HCT116 (cell line): Measurements from ENCODE around the gene SHANK2. TPM values are rescaled to one million over a fixed set of nuclear protein-coding genes. Genes with fewer than 3 reads are reported as not detected.

Experiments used
- ATAC-seq: fragments of 200-7000 bp; cut with Tn5 transposase; 2 replicates; pipeline ENCODE4 v1.9.1; 2020; ENCODE audit warnings: mild to moderate bottlenecking, moderate library complexity
- BruUV-seq: library from RNA; stranded (reverse); fragments of 400-500 nt; replicated peaks from 2 replicates; lab custom pipeline; 2021; lab: Mats Ljungman, UMichigan
- CTCF ChIA-PET: fragments of 300-600 bp; sonication (Branson Sonifier 250); formaldehyde crosslinking; loops from one replicate; lab custom pipeline; 2021; ENCODE audit warnings: antibody characterized with exemption; lab: Charles Lee
- POLR2A ChIA-PET: fragments of 300-600, 350-600 bp; sonication (Branson Sonifier 250); formaldehyde crosslinking; loops from one replicate; lab custom pipeline; 2021; ENCODE audit warnings: antibody characterized with exemption; lab: Charles Lee
- RAD21 ChIA-PET, 2 experiments: fragments of 300-600 bp; sonication (Branson Sonifier 250); formaldehyde crosslinking; loops; one replicate each; lab custom pipeline; 2023; ENCODE audit warnings: low total read pairs in 2 of 2; ENCODE audit not compliant: uncharacterized antibody in 2 of 2, unreplicated experiment in 2 of 2, low non-redundant PET in 1 of 2; lab: Charles Lee
- DNase-seq: peaks from one replicate; pipeline ENCODE4 v3.0.0-alpha.2; 2010; ENCODE audit warnings: low read depth, low spot score
- H2AFZ ChIP-seq: fragments of 200-600 bp; shearing (Covaris generic), sonication (generic); 2 replicates; pipeline ENCODE4 v1.6.1; 2017; ENCODE audit warnings: low read depth, mixed run types, mixed read lengths, antibody characterized with exemption, low read length; ENCODE audit not compliant: poor library complexity, severe bottlenecking
- H3K27ac ChIP-seq: 2 replicates; pipeline ENCODE4 v1.5.1; 2012; ENCODE audit warnings: low read depth, low read length
- H3K27me3 ChIP-seq: fragments of 200-600 bp; sonication (generic); 2 replicates; pipeline ENCODE4 v1.6.1; 2016; ENCODE audit warnings: mixed run types, low read length, mixed read lengths; ENCODE audit not compliant: insufficient read depth
- H3K36me3 ChIP-seq, 2 experiments: fragments of 200-500 bp in 1 of 2; fragments of 200-600 bp in 1 of 2; sonication (Bioruptor generic) in 1 of 2; sonication (generic) in 1 of 2; 2 replicates each; pipeline versions ENCODE4 v1.5.1 to v1.6.1; 2014 to 2016; ENCODE audit warnings: low read length in 2 of 2, inconsistent platforms in 1 of 2, mixed read lengths in 1 of 2, mixed run types in 1 of 2; ENCODE audit not compliant: insufficient read depth in 2 of 2, control insufficient read depth in 1 of 2
- H3K4me1 ChIP-seq, 2 experiments: fragments of 200-600 bp in 1 of 2; sonication (generic) in 1 of 2; 2 replicates each; pipeline versions ENCODE4 v1.5.1 to v1.6.1; 2012 to 2017; ENCODE audit warnings: low read length in 2 of 2, inconsistent platforms in 1 of 2, mild to moderate bottlenecking in 1 of 2, mixed read lengths in 1 of 2, mixed run types in 1 of 2, moderate library complexity in 1 of 2; ENCODE audit not compliant: insufficient read depth in 2 of 2, control insufficient read depth in 1 of 2
- H3K4me2 ChIP-seq: fragments of 200-600 bp; sonication (generic); 2 replicates; pipeline ENCODE4 v1.6.1; 2017; ENCODE audit warnings: mixed run types, low read length, mixed read lengths
- H3K4me3 ChIP-seq, 2 experiments: fragments of 200-600 bp in 1 of 2; sonication (generic) in 1 of 2; replicated peaks in 1 of 2; 2 replicates each; pipeline ENCODE4 v1.5.1; 2011 to 2016; ENCODE audit warnings: low read length in 2 of 2, control low read depth in 1 of 2, low read depth in 1 of 2, mild to moderate bottlenecking in 1 of 2, mixed read lengths in 1 of 2, mixed run types in 1 of 2
- H3K79me2 ChIP-seq: fragments of 200-600 bp; sonication (generic); 2 replicates; pipeline ENCODE4 v1.6.1; 2017; ENCODE audit warnings: mild to moderate bottlenecking, mixed run types, low read length, moderate library complexity, mixed read lengths; ENCODE audit not compliant: insufficient read depth
- H3K9ac ChIP-seq: fragments of 200-600 bp; sonication (generic); 2 replicates; pipeline ENCODE4 v1.6.1; 2016; ENCODE audit warnings: low read length, mixed read lengths
- H3K9me2 ChIP-seq: fragments of 200-600 bp; sonication (generic), shearing (Covaris generic); 2 replicates; pipeline ENCODE4 v1.6.1; 2017; ENCODE audit warnings: mixed run types, mild to moderate bottlenecking, moderate library complexity; ENCODE audit not compliant: insufficient read depth
- H3K9me3 ChIP-seq, 2 experiments: fragments of 200-500 bp in 1 of 2; fragments of 200-600 bp in 1 of 2; sonication (Bioruptor generic) in 1 of 2; sonication (generic) in 1 of 2; 2 replicates each; pipeline ENCODE4 v1.6.1; 2014 to 2017; ENCODE audit warnings: low read length in 2 of 2, mixed read lengths in 2 of 2, inconsistent platforms in 1 of 2, low read depth in 1 of 2, mild to moderate bottlenecking in 1 of 2, mixed run types in 1 of 2, moderate library complexity in 1 of 2; ENCODE audit not compliant: control insufficient read depth in 1 of 2, insufficient read depth in 1 of 2
- H4K20me1 ChIP-seq: fragments of 200-600 bp; sonication (generic), shearing (Covaris generic); 2 replicates; pipeline ENCODE4 v1.6.1; 2017; ENCODE audit warnings: mixed run types, mild to moderate bottlenecking, moderate library complexity; ENCODE audit not compliant: insufficient read depth
- ATF3 ChIP-seq: IDR thresholded peaks from 2 replicates; pipeline ENCODE4 v1.6.1; 2012
- CBX3 ChIP-seq: IDR thresholded peaks from 2 replicates; pipeline ENCODE4 v1.6.1; 2012; ENCODE audit warnings: low read depth
- CTCF ChIP-seq, 3 experiments: fragments of 200-600 bp in 1 of 3; sonication (generic) in 1 of 3; IDR thresholded peaks in 2 of 3; conservative IDR thresholded peaks in 1 of 3; 2 replicates each; pipeline ENCODE4 v1.5.1; 2012 to 2017; ENCODE audit warnings: low read depth in 2 of 3, low read length in 2 of 3, antibody characterized with exemption in 1 of 3, borderline replicate concordance in 1 of 3, control low read depth in 1 of 3, mild to moderate bottlenecking in 1 of 3, mixed read lengths in 1 of 3, mixed run types in 1 of 3, moderate library complexity in 1 of 3; ENCODE audit not compliant: insufficient read depth in 1 of 3
- ELF1 ChIP-seq: IDR thresholded peaks from 2 replicates; pipeline ENCODE4 v1.6.1; 2012; ENCODE audit warnings: low read depth, borderline replicate concordance
- EZH2 ChIP-seq: fragments of 200-600 bp; sonication (generic); IDR thresholded peaks from 2 replicates; pipeline ENCODE4 v1.6.1; 2017; ENCODE audit warnings: antibody characterized with exemption, mixed run types
- FOSL1 ChIP-seq: IDR thresholded peaks from 2 replicates; pipeline ENCODE4 v1.6.1; 2012; ENCODE audit warnings: low read depth
- JUND ChIP-seq: IDR thresholded peaks from 2 replicates; pipeline ENCODE4 v1.6.1; 2012
- POLR2AphosphoS5 ChIP-seq: IDR thresholded peaks from 2 replicates; pipeline ENCODE4 v1.6.1; 2011; ENCODE audit warnings: mild to moderate bottlenecking, low read depth, low read length, moderate library complexity
- SP1 ChIP-seq: IDR thresholded peaks from 2 replicates; pipeline ENCODE4 v1.6.1; 2012; ENCODE audit warnings: low read depth
- SRF ChIP-seq: IDR thresholded peaks from 2 replicates; pipeline ENCODE4 v1.6.1; 2012; ENCODE audit warnings: low read depth
- YY1 ChIP-seq: IDR thresholded peaks from 2 replicates; pipeline ENCODE4 v1.6.1; 2011; ENCODE audit warnings: low read length, low read depth, moderate library complexity, mild to moderate bottlenecking; ENCODE audit not compliant: insufficient replicate concordance; ENCODE audit errors: extremely low read depth
- ZFX ChIP-seq: fragments of 450-650 bp; IDR thresholded peaks from 2 replicates; pipeline ENCODE4 v1.6.1; 2017
- ZNF274 ChIP-seq: fragments of 200-500 bp; sonication (Bioruptor generic); IDR thresholded peaks from 2 replicates; pipeline ENCODE4 v1.6.1; 2014; ENCODE audit warnings: mild to moderate bottlenecking, low read depth, low read length, inconsistent platforms
- intact Hi-C: fragments of 100-400 bp; cut with micrococcal nuclease; formaldehyde crosslinking; loops from 2 replicates; pipeline ENCODE4 v1.10.0; 2022
- total RNA-seq: library from RNA; stranded (reverse); gene quantifications from one replicate; pipeline ENCODE4 v1.2.1, GENCODE V29; 2021; ENCODE audit not compliant: unreplicated experiment
- TF ChIP-seq, protein P1 (sequence below): IDR thresholded peaks from 2 replicates; pipeline ENCODE4 v1.6.1; 2012
- TF ChIP-seq, protein P2 (sequence below): IDR thresholded peaks from 2 replicates; pipeline ENCODE4 v1.6.1; 2012; ENCODE audit warnings: low read depth

The SHANK2 gene
- total RNA-seq, 1 experiment from 2014 or later: 16.9 TPM

DNA sequence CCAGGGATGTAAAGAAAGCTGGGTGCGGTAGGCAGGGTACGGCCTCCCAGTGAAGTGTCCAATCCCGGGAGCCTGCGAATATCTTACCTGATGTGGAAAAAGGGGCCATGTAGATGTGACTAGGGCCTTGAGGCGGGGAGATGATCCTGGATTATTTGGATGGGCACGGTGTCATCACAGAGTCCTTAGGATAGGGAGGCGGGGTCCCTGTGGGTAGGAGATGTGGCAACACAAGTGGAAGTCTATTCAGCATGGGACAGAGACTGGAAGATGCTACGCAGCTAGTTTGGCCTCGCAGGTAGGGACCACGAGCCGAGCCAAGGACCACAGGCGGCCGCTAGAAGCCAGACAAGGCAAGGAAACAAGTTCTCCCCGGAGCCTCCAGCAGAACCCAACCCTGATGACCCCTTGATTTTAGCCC lies 46.4 kb upstream of the SHANK2 start:
- ChIA-PET POLR2A (interaction anchor here (1.7 kb wide), 1 partner anchor 13 kb away, joined by 9 read pairs; no protein-coding TSS in a partner anchor), RAD21 (no interaction called here), CTCF (interaction anchor here (1.1 to 1.4 kb wide), 2 partner anchors 46 to 121 kb away, joined by 3 read pairs; no protein-coding TSS in a partner anchor)
- Histone ChIP-seq H3K36me3 (no peaks in the 10 kb centered on the region), H4K20me1 (no peaks in the 10 kb centered on the region), H3K9me3 (no peaks in the 10 kb centered on the region), H3K4me1 (peaks cover 15 to 41% of the 10 kb centered on the region in 2 experiments), H3K79me2 (no peaks in the 10 kb centered on the region), H2AFZ (peak overlapping the region; percentile 65), H3K4me3 (peak overlapping the region; percentile 23 to 46), H3K4me2 (peak overlapping the region; percentile 79), H3K9me2 (no peaks in the 10 kb centered on the region), H3K9ac (peak overlapping the region; percentile 57), H3K27me3 (no peaks in the 10 kb centered on the region), H3K27ac (peak overlapping the region; percentile 59; the same call in 1 of the 2 replicates)
- no TSS peak for BruUV-seq
- ATAC-seq: peak; percentile 10; the same call in 1 of the 2 replicates
- no peak for DNase-seq
- intact Hi-C loops: loop anchor here (2.0 kb wide), 1 partner anchor 46 kb away; the partner anchor contains the start of gene SHANK2
- TF ChIP-seq ATF3: no peak
- TF ChIP-seq EZH2: no peak
- TF ChIP-seq SP1: no peak
- TF ChIP-seq FOSL1: no peak
- TF ChIP-seq, protein P1, sequence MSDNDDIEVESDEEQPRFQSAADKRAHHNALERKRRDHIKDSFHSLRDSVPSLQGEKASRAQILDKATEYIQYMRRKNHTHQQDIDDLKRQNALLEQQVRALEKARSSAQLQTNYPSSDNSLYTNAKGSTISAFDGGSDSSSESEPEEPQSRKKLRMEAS: no peak
- no peak for TF ChIP-seq ELF1
- no peak for TF ChIP-seq YY1
- TF ChIP-seq ZFX: no peak
- TF ChIP-seq CTCF (IDR thresholded peaks at IDR 0.05 in 2 of 3, conservative IDR thresholded peaks at IDR 0.05 in 1 of 3; ENCODE audit: borderline replicate concordance in 1 of 3, insufficient read depth in 1 of 3, low read depth in 2 of 3, low read length in 2 of 3): no peak
- TF ChIP-seq SRF: no peak
- TF ChIP-seq CBX3: no peak
- TF ChIP-seq, protein P2, sequence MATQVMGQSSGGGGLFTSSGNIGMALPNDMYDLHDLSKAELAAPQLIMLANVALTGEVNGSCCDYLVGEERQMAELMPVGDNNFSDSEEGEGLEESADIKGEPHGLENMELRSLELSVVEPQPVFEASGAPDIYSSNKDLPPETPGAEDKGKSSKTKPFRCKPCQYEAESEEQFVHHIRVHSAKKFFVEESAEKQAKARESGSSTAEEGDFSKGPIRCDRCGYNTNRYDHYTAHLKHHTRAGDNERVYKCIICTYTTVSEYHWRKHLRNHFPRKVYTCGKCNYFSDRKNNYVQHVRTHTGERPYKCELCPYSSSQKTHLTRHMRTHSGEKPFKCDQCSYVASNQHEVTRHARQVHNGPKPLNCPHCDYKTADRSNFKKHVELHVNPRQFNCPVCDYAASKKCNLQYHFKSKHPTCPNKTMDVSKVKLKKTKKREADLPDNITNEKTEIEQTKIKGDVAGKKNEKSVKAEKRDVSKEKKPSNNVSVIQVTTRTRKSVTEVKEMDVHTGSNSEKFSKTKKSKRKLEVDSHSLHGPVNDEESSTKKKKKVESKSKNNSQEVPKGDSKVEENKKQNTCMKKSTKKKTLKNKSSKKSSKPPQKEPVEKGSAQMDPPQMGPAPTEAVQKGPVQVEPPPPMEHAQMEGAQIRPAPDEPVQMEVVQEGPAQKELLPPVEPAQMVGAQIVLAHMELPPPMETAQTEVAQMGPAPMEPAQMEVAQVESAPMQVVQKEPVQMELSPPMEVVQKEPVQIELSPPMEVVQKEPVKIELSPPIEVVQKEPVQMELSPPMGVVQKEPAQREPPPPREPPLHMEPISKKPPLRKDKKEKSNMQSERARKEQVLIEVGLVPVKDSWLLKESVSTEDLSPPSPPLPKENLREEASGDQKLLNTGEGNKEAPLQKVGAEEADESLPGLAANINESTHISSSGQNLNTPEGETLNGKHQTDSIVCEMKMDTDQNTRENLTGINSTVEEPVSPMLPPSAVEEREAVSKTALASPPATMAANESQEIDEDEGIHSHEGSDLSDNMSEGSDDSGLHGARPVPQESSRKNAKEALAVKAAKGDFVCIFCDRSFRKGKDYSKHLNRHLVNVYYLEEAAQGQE: no peak
- TF ChIP-seq ZNF274: no peak
- TF ChIP-seq JUND: no peak
- no peak for TF ChIP-seq POLR2AphosphoS5
